ENCODE results near the gene CD164. TPM values are rescaled to one million over a fixed set of nuclear protein-coding genes. Genes with fewer than 3 reads are reported as not detected.
A peak's percentile ranks its signal among the peaks of the same experiment; 100 is the strongest.
"Not testable (repeated sequence)": the region's sequence is repeated elsewhere in the genome, so short reads cannot be mapped to it uniquely, and the experiment has no call there.

Gene CD164
- total RNA-seq, 2 experiments from 2014 or later = 171 to 180 TPM

DNA sequence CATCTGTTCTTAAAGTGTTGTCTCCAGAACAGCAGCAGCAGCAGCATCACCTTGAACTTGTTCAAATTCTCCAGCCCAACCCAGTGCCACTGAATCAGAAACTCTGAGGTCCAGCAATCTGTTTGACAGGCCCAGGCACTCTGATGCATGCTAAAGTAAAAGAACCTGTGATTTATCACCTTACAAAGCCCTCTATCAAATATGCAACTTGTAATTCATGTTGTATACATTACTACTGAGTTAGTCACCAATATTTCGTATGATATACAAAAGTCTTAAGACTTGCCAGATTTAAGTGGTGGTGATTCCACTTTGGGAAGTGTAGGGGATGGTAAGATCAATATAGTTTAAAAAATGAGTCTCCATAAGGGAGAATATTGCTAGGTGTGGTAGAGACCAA is 6.0 kb upstream of the CD164 start:
- Mint-ChIP-seq H3K4me3 (no peak overlapping the region), H3K4me1 (peaks cover 17% of the 10 kb centered on the region), H3K36me3 (no peaks in the 10 kb centered on the region), H3K27ac (no peak overlapping the region), H3K9me3 (no peaks in the 10 kb centered on the region), H3K27me3 (no peaks in the 10 kb centered on the region)
- no peak for DNase-seq

DNA sequence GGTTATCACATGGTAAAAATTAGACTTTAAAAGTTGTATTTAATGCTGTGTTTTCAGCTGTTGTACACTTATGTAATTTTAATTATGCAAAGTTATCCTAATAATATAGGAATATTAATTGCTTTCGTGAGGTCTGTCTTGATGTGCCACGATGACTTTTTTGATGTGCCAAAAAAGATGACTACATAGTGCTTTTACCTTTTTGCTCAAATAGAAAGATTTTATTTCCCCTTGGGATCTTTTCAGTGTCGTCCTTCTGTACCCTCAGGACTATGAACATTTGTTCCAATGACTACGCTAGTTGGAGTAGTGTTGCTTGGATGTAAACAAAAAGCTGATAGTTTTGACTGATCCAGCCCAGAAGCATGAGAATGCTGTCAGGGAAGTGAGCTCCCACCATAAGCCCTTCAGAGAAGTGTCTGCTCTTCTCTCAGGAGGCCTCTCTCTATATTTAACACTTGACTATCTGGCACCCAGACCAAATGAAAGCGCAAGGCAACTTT is 1.2 kb upstream of the CD164 start:
- H3K9me3 Mint-ChIP-seq = no peaks in the 10 kb centered on the region
- H3K27ac Mint-ChIP-seq = peak overlapping the region; percentile 99
- H3K27me3 Mint-ChIP-seq = no peaks in the 10 kb centered on the region
- DNase-seq = no peak
- H3K36me3 Mint-ChIP-seq = peaks cover 24% of the 10 kb centered on the region
- H3K4me3 Mint-ChIP-seq = peak overlapping the region; percentile 95
- H3K4me1 Mint-ChIP-seq = peaks cover 28% of the 10 kb centered on the region

DNA sequence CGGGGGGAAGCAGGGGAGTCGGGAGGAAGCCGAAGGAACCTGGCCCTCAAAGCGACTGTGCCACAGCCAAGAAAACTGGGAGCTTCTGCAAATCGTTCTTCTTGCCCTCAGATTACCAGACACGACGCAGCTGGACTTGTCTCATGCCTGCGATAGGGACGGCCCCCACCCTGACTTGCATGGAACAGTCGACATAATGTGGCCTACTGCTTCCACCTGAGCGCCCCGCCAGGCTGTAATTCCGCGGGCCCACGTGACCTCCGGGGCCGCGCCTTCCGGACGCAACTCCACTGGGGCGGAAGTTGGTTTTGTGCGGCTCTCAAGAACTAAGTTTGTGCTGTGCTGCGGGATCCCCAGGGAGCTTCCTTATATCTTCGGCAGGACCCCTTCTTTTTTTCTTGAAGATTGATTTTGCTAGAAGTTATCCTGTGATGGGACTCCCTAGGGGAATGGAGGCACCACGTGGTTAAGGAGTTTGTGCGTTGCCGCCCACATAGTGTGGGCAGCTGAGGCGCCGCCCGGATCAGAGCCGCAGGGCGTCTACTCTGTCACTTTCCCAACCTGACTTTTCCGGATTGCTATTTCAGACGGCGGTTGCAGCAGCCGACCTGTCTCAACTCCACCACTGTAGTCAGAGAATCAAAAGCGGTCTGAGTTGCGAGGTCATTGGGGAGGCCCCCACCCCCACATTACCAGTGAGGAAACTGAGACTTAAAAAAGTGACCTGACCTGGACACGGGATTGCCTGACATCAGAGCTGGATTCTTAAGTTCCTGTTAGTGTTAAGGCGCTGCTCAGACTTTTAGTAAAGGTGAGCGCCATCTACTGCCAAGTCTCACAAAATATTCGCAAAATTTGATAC is 540 bp upstream of the CD164 start:
- peak; percentile 91 for DNase-seq
- H3K4me3 Mint-ChIP-seq = peak overlapping the region; percentile 95
- H3K36me3 Mint-ChIP-seq = peaks cover 31% of the 10 kb centered on the region
- H3K27ac Mint-ChIP-seq = peak overlapping the region; percentile 99
- H3K27me3 Mint-ChIP-seq = no peaks in the 10 kb centered on the region
- H3K9me3 Mint-ChIP-seq = no peaks in the 10 kb centered on the region
- peaks cover 34% of the 10 kb centered on the region for H3K4me1 Mint-ChIP-seq

DNA sequence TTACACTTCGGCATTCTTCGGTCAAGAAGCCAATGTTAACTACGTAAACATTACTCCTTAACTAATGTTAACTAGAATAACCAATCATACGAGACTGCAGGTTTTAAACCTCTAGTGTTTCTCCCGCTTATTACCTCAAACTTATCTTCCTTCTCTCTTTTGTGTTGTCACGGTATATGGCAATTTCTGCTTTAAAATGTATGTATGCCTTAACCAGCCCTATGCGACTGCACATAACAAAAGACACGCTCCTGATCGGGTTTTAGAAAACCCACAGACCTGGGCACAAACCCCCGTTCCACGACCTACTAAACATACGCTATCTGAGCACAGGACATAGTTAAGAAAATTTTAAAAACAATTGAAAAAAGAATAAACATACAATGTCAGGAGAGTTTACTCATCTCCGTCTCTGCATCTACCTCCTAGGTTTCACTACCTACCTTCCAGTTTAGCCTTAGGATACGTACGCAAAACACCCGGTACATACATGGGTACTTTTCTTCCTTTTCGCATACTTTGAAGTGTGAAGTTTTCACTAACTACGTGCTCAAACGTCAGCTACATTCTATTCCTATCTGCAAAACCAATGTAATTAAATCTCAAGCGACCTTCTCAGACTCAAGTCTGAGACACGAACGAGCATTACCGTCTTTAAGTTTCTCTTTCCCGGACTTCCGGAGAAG is 1.1 kb downstream of the CD164 start:
- Mint-ChIP-seq H3K27me3 (no peaks in the 10 kb centered on the region), H3K4me3 (peak overlapping the region; percentile 97), H3K36me3 (peaks cover 39% of the 10 kb centered on the region), H3K27ac (peak overlapping the region; percentile 98), H3K9me3 (no peaks in the 10 kb centered on the region), H3K4me1 (peaks cover 41% of the 10 kb centered on the region)
- DNase-seq = no peak

DNA sequence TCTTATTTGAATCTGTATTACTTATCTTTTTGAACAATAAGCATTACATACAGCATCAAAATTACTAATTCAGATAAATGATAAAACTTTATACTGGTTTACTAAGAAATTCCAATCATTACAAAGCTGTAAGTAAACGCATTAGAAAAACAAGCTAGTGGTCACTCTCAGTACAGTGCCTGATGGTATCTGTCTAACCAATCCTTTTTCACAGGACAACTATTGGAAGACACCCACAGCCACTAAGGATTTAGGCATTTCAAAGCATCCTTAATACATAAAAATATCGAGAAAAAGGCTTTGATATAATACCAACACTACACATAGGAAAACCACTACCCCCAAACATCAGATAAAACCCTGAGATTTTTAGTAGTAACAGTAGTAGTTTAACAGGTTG is 2.6 kb downstream of the CD164 start:
- no peaks in the 10 kb centered on the region for H3K9me3 Mint-ChIP-seq
- peaks cover 47% of the 10 kb centered on the region for H3K4me1 Mint-ChIP-seq

DNA sequence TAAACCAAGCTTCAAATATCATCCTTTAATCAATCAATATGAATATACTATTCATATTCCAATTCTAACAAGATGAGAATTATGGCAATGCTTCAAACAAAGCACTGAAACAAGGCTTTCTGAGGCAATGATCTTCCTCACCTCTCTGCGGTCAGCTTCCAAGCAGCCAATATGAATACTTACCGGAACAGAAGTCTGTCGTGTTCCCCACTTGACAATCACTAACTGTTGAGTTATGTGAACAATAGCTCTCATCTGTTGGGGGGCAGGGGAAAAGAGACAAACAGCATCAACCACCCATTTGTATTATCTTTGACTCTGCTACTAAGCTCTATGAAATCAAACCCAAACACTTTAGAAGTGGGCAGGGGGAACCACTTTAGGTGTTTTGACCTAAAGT is 4.5 kb downstream of the CD164 start:
- peaks cover 63% of the 10 kb centered on the region for H3K36me3 Mint-ChIP-seq
- peak overlapping the region; percentile 6 for H3K27ac Mint-ChIP-seq
- no peak for DNase-seq
- H3K27me3 Mint-ChIP-seq = no peaks in the 10 kb centered on the region
- no peaks in the 10 kb centered on the region for H3K9me3 Mint-ChIP-seq
- peak overlapping the region; percentile 26 for H3K4me3 Mint-ChIP-seq
- H3K4me1 Mint-ChIP-seq = peaks cover 54% of the 10 kb centered on the region

More for the DNA sequence above, 2.6 kb downstream of the CD164 start:
- Mint-ChIP-seq H3K27me3 (no peaks in the 10 kb centered on the region), H3K36me3 (peaks cover 47% of the 10 kb centered on the region), H3K4me3 (peak overlapping the region; percentile 97), H3K27ac (peak overlapping the region; percentile 66)
- DNase-seq = no peak

DNA sequence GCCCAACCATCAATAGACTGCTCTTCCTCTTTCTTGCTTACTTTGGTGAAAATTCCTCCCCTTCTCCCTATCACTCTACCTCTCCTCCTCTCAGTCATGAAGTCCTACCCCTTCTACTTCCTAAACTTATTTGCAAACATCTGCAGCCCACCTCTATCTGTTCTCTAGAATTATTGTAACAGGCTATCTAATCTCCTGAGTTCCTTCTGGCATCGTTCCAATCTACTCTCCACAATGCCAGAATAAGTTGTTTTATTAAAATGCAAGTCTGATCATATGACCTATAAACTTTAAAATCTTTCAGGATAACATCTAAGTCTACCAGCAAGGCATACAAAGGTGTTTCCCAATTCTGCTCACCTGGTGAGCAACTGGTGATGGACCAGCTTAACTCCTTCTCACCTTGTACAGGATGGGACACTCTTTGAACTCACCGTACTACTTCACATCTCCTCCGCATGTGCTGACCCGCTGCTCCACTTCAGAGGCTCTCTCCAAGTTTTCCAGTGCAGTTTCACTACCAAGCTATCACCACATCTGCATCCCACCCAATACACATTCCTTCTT is 7.9 kb downstream of the CD164 start:
- peak overlapping the region; percentile 55 for H3K27ac Mint-ChIP-seq
- peaks cover 67% of the 10 kb centered on the region for H3K4me1 Mint-ChIP-seq
- no peaks in the 10 kb centered on the region for H3K27me3 Mint-ChIP-seq
- DNase-seq = no peak
- no peak overlapping the region for H3K4me3 Mint-ChIP-seq
- peaks cover 56% of the 10 kb centered on the region for H3K36me3 Mint-ChIP-seq
- no peaks in the 10 kb centered on the region for H3K9me3 Mint-ChIP-seq

DNA sequence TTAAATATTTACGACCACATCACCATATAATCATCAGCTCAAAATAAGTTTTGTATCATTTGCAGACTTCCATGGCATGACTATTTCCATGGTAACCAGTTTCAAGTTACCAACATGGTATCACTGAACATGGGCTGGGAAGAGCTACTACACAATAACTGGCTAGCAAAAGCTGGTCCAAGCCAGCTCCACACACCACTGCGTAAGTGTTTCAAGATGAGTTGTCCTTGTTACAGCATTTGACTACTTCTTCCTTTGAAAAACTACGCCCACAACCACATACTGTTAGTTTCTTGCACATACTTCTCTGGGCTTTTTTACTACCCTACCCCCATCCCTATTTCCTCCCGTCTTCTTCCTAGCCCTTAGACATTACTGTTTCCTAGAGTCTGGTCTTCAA is 8.5 kb downstream of the CD164 start:
- H3K36me3 Mint-ChIP-seq = peaks cover 51% of the 10 kb centered on the region
- no peak overlapping the region for H3K4me3 Mint-ChIP-seq
- DNase-seq = peak; percentile 34
- H3K4me1 Mint-ChIP-seq = peaks cover 60% of the 10 kb centered on the region
- no peaks in the 10 kb centered on the region for H3K9me3 Mint-ChIP-seq
- H3K27me3 Mint-ChIP-seq = no peaks in the 10 kb centered on the region
- peak overlapping the region; percentile 69 for H3K27ac Mint-ChIP-seq

DNA sequence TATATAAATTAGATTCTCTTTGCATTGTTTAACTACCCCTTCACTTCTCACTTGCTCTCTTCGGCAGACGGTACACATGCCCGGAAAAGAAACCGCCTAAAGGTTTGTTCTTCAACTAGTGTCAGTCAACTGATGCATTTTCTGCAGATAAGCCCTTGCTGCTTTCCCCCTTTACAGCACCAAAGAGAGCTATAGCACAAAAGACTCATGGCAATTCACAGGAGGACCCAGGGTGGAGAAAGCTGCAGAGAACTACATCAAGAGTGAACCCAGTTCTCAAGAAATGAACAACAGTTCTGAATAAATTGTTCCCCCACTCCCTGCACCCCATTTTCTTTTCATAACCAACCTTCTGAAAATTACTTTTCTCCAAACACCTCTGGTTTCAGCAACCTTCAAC is 8.9 kb downstream of the CD164 start:
- no peaks in the 10 kb centered on the region for H3K27me3 Mint-ChIP-seq
- peaks cover 58% of the 10 kb centered on the region for H3K4me1 Mint-ChIP-seq
- H3K4me3 Mint-ChIP-seq = no peak overlapping the region
- H3K9me3 Mint-ChIP-seq = no peaks in the 10 kb centered on the region
- peak overlapping the region; percentile 69 for H3K27ac Mint-ChIP-seq
- no peak for DNase-seq
- H3K36me3 Mint-ChIP-seq = peaks cover 51% of the 10 kb centered on the region

DNA sequence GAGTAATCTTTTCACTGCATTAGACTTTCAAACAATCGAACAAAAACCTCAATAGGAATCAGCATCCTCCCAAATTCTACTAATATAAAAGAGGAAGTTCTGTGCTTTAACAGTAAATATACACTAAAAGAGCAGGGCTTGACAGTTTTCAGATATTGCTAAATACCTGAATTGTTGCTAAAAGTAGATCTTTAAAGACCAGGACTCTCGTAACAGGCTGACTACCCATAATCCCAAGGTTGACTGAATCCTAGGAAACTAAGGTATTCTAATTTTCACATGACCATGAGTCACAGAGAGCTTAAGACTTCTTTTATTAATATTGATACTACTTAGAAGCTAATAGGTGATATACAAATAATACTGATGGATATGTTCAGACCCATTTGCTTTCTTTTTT is 10.1 kb downstream of the CD164 start:
- Mint-ChIP-seq H3K27ac (no peak overlapping the region), H3K4me1 (peaks cover 52% of the 10 kb centered on the region), H3K27me3 (no peaks in the 10 kb centered on the region), H3K9me3 (no peaks in the 10 kb centered on the region), H3K4me3 (no peak overlapping the region), H3K36me3 (peaks cover 46% of the 10 kb centered on the region)
- no peak for DNase-seq

DNA sequence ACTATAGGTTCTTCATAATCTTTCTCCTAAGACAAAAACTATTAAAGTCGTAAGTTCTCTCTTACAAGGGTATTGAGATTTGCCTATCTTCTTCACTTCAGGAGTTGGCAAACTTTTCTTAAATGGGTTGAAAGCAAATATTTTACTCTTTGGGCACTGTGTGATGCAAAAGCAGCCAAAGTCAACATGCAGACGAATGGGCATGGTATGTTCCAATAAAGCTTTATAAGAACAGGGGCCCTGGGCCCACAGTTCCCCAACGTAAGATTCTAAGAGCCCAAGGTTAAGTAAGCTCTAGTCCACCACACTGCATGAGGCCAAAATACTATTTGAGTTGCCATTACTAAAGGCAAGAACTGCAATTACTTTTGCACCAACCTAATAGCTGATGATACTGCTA is 11.5 kb downstream of the CD164 start:
- Mint-ChIP-seq H3K27me3 (no peaks in the 10 kb centered on the region), H3K4me1 (peaks cover 49% of the 10 kb centered on the region), H3K9me3 (no peaks in the 10 kb centered on the region), H3K27ac (peak overlapping the region; percentile 22), H3K4me3 (no peak overlapping the region), H3K36me3 (peaks cover 48% of the 10 kb centered on the region)
- no peak for DNase-seq

DNA sequence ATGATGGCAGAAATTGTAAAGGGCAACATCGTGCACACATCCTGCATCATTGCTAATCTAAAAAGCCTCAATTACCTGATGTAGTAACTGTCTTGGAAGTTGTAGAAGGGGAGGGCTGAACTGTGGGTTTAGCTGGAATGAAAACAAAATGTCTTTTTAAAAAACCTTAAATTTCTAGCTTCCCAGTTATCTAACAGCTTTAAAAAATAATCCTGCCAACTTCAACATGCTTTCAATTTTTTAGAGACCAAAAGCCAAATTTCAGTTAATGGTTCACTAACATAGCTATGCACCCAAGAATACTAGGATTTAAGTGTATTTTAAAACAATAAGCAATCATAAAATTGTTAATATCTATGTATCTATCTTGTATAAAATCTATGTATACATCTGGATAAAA is 11.9 kb downstream of the CD164 start:
- no peak overlapping the region for H3K4me3 Mint-ChIP-seq
- H3K36me3 Mint-ChIP-seq = peaks cover 49% of the 10 kb centered on the region
- H3K27ac Mint-ChIP-seq = no peak overlapping the region
- H3K27me3 Mint-ChIP-seq = no peaks in the 10 kb centered on the region
- H3K4me1 Mint-ChIP-seq = peaks cover 49% of the 10 kb centered on the region
- no peaks in the 10 kb centered on the region for H3K9me3 Mint-ChIP-seq
- no peak for DNase-seq

DNA sequence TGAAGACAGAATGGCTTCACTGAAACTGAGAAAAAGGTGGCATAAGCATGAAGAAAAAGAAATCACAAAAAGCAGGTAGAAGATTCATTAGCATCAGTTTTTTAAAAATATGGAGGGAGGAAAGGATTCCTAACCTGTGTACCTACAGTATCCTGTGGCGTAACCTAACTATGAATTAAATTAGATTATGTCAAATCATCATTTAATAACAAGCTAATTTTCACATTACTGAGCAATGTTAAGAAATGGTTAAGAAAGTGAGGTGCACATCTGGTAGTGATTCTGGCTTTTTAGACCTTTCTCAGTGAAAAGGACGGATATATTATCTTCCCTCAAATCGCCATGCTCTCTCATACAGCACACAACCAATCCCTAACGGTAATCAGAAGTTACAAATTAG is 12.5 kb downstream of the CD164 start:
- H3K9me3 Mint-ChIP-seq = peaks cover 2% of the 10 kb centered on the region
- peaks cover 45% of the 10 kb centered on the region for H3K4me1 Mint-ChIP-seq
- no peaks in the 10 kb centered on the region for H3K27me3 Mint-ChIP-seq
- DNase-seq = no peak
- no peak overlapping the region for H3K4me3 Mint-ChIP-seq
- H3K27ac Mint-ChIP-seq = no peak overlapping the region
- H3K36me3 Mint-ChIP-seq = peaks cover 49% of the 10 kb centered on the region

DNA sequence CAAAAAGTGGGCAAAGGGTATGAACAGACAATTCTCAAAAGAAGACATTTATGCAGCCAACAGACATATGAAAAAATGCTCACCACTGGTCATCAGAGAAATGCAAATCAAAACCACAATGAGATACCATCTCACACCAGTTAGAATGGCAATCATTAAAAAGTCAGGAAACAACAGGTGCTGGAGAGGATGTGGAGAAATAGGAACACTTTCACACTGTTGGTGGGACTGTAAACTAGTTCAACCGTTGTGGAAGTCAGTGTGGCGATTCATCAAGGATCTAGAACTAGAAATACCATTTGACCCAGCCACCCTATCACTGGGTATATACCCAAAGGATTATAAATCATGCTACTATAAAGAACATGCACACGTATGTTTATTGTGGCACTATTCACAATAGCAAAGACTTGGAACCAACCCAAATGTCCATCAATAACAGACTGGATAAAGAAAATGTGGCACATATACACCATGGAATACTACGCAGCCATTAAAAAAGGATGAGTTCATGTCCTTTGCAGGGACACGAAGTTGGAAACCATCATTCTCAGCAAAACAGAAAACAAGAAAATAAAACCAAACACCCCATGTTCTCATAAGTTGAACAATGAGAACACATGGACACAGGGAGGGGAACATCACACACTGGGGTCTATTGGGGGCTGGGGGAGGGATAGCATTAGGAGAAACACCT is 17.7 kb downstream of the CD164 start:
- H3K27ac Mint-ChIP-seq, DNase-seq, H3K9me3 Mint-ChIP-seq, H3K4me3 Mint-ChIP-seq, H3K27me3 Mint-ChIP-seq: not testable (repeated sequence)
- Mint-ChIP-seq H3K4me1 (peaks cover 24% of the 10 kb centered on the region), H3K36me3 (peaks cover 72% of the 10 kb centered on the region)

DNA sequence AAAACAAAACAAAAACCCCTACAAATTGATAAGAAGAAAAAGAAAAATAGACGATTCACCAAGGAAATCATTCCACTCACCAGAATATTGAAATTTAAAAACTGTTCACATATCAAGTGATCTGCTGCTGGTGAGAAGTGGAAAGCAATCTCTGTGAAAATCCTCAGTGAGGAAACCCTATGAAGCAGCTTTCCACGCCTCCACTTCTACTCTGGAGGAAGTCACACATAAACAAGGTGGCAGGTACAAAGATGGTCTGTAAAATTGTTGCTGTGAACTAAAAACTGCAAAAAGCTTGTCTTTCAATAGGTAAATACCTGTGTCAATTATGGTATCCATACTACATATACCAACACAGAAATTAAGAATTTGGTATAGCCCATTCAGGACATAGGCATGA is 18.5 kb downstream of the CD164 start:
- no peaks in the 10 kb centered on the region for H3K27me3 Mint-ChIP-seq
- no peak for DNase-seq
- no peak overlapping the region for H3K27ac Mint-ChIP-seq
- no peak overlapping the region for H3K4me3 Mint-ChIP-seq
- H3K36me3 Mint-ChIP-seq = peaks cover 76% of the 10 kb centered on the region
- H3K9me3 Mint-ChIP-seq = peaks cover 3% of the 10 kb centered on the region
- H3K4me1 Mint-ChIP-seq = peaks cover 23% of the 10 kb centered on the region

All from activated naive CD8-positive, alpha-beta T cell treated with anti-CD3 and anti-CD28 coated beads for 36 hours (primary cell).